ENCODE measurements around the gene SEC14L1.

DNA sequence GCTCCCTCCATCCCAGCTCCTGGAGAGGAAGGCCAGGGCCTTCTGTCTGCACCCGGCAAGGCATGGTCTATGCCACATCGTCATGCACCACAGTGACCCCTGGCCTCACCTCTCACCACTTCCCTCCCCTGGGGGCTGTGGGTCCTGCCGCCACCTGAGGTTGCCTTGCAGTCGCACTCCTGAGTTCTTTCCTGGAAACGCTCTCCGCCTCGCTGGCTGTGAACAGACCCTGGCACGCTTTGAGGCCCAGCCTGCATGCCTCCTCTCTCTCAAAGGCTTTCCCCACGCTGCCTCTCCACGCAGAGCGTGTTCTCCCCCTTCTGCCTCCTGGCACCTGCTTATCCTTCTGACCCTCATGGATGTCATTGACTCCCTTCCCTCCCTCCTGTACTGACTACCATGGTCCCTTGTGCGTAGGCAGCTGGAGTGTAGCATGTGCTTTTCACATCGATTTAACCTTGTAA lies 45.4 kb downstream of the SEC14L1 start:
- TF ChIP-seq POLR2A (IDR thresholded peaks at IDR 0.05; ENCODE audit: low read depth, low read length): no peak
- TF ChIP-seq POLR2AphosphoS5 (IDR thresholded peaks at IDR 0.05; ENCODE audit: low read depth, low read length): no peak
- no peak for TF ChIP-seq TAF1 (IDR thresholded peaks at IDR 0.05; ENCODE audit: low read depth, low read length)
